ENCODE results near the gene VPS8.

VPS8 gene

GRCh38 chr3:184968115-184968514 is 156.1 kb downstream of the VPS8 start:
- Histone ChIP-seq H3K79me2 (no peaks in the 10 kb centered on the region), H3K9ac (no peak overlapping the region), H3K27me3 (ENCODE audit: control insufficient read depth, insufficient read depth, low read length) (no peaks in the 10 kb centered on the region), H2AFZ (no peak overlapping the region), H3K36me3 (ENCODE audit: control insufficient read depth, insufficient read depth, low read length) (no peaks in the 10 kb centered on the region), H3K4me3 (ENCODE audit: low read depth, low read length) (no peak overlapping the region), H3K4me1 (no peaks in the 10 kb centered on the region), H3K27ac (no peak overlapping the region), H3K4me2 (ENCODE audit: low read length) (no peak overlapping the region), H3K9me3 (ENCODE audit: control insufficient read depth, low read length) (no peaks in the 10 kb centered on the region)
- no peak for TF ChIP-seq CTCF (IDR thresholded peaks at IDR 0.05)

GRCh38 chr3:184970186-184970585 is 158.2 kb downstream of the VPS8 start:
- no peak overlapping the region for H2AFZ ChIP-seq
- H3K27ac ChIP-seq: no peak overlapping the region
- no peaks in the 10 kb centered on the region for H3K4me1 ChIP-seq
- H3K9me3 ChIP-seq (ENCODE audit: control insufficient read depth, low read length): no peaks in the 10 kb centered on the region
- H3K4me2 ChIP-seq (ENCODE audit: low read length): no peak overlapping the region
- TF ChIP-seq CTCF (IDR thresholded peaks at IDR 0.05): no peak
- no peaks in the 10 kb centered on the region for H3K79me2 ChIP-seq
- H3K27me3 ChIP-seq (ENCODE audit: control insufficient read depth, insufficient read depth, low read length): no peaks in the 10 kb centered on the region
- H3K36me3 ChIP-seq (ENCODE audit: control insufficient read depth, insufficient read depth, low read length): no peaks in the 10 kb centered on the region
- H3K9ac ChIP-seq: no peak overlapping the region
- H3K4me3 ChIP-seq (ENCODE audit: low read depth, low read length): no peak overlapping the region

- Histone ChIP-seq H3K9me3 (ENCODE audit: control insufficient read depth, low read length) (no peaks in the 10 kb centered on the region), H3K4me3 (ENCODE audit: low read depth, low read length) (no peak overlapping the region), H3K79me2 (peaks cover 3% of the 10 kb centered on the region), H3K27ac (no peak overlapping the region), H3K9ac (no peak overlapping the region), H3K4me1 (no peaks in the 10 kb centered on the region), H3K4me2 (ENCODE audit: low read length) (no peak overlapping the region), H2AFZ (no peak overlapping the region), H3K36me3 (ENCODE audit: control insufficient read depth, insufficient read depth, low read length) (no peaks in the 10 kb centered on the region), H3K27me3 (ENCODE audit: control insufficient read depth, insufficient read depth, low read length) (no peaks in the 10 kb centered on the region)
- no peak for TF ChIP-seq CTCF (IDR thresholded peaks at IDR 0.05)
These were observed 165.8 kb downstream of the VPS8 start for GRCh38 chr3:184977796-184978195.

- Histone ChIP-seq H3K27me3 (ENCODE audit: control insufficient read depth, insufficient read depth, low read length) (no peaks in the 10 kb centered on the region), H3K79me2 (peaks cover 3% of the 10 kb centered on the region), H3K9me3 (ENCODE audit: control insufficient read depth, low read length) (no peaks in the 10 kb centered on the region), H3K9ac (no peak overlapping the region), H3K27ac (no peak overlapping the region), H2AFZ (no peak overlapping the region), H3K36me3 (ENCODE audit: control insufficient read depth, insufficient read depth, low read length) (no peaks in the 10 kb centered on the region), H3K4me3 (ENCODE audit: low read depth, low read length) (no peak overlapping the region), H3K4me1 (no peaks in the 10 kb centered on the region), H3K4me2 (ENCODE audit: low read length) (no peak overlapping the region)
- no peak for TF ChIP-seq CTCF (IDR thresholded peaks at IDR 0.05)
These were observed 169.1 kb downstream of the VPS8 start for GRCh38 chr3:184981071-184981470.

- no peak overlapping the region for H3K4me2 ChIP-seq (ENCODE audit: low read length)
- H3K9me3 ChIP-seq (ENCODE audit: control insufficient read depth, low read length): no peaks in the 10 kb centered on the region
- TF ChIP-seq CTCF (IDR thresholded peaks at IDR 0.05): no peak
- H3K27ac ChIP-seq: no peak overlapping the region
- no peaks in the 10 kb centered on the region for H3K27me3 ChIP-seq (ENCODE audit: control insufficient read depth, insufficient read depth, low read length)
- H3K36me3 ChIP-seq (ENCODE audit: control insufficient read depth, insufficient read depth, low read length): no peaks in the 10 kb centered on the region
- peaks cover 3% of the 10 kb centered on the region for H3K79me2 ChIP-seq
- H2AFZ ChIP-seq: no peak overlapping the region
- no peak overlapping the region for H3K4me3 ChIP-seq (ENCODE audit: low read depth, low read length)
- H3K9ac ChIP-seq: no peak overlapping the region
- H3K4me1 ChIP-seq: no peaks in the 10 kb centered on the region
These were observed 170.1 kb downstream of the VPS8 start for GRCh38 chr3:184982076-184982475.
